Stomach (tissue), 4 donors: ENCODE data around the gene PPP1R9A.

Source experiments
- CTCF ChIP-seq, 7 experiments: fragments of 450-650 bp in 4 of 7; fragments of 200-600 bp in 3 of 7; sonication (generic) in 3 of 7; IDR thresholded peaks; one replicate each; pipeline ENCODE4 v1.5.1; 2016 to 2019; ENCODE audit warnings: antibody characterized with exemption in 7 of 7, control low read depth in 2 of 7, mild to moderate bottlenecking in 1 of 7
- POLR2A ChIP-seq, 4 donors: fragments of 450-650 bp; IDR thresholded peaks; one replicate each; pipeline ENCODE4 v1.6.1; 2016; ENCODE audit warnings: antibody characterized with exemption in 4 of 4, control low read depth in 2 of 4, mild to moderate bottlenecking in 1 of 4, moderate library complexity in 1 of 4
- POLR2AphosphoS5 ChIP-seq, 3 donors: sonication (generic); formaldehyde crosslinking; IDR thresholded peaks; one replicate each; pipeline ENCODE4 v1.6.1; 2016; ENCODE audit warnings: antibody characterized with exemption in 3 of 3

DNA sequence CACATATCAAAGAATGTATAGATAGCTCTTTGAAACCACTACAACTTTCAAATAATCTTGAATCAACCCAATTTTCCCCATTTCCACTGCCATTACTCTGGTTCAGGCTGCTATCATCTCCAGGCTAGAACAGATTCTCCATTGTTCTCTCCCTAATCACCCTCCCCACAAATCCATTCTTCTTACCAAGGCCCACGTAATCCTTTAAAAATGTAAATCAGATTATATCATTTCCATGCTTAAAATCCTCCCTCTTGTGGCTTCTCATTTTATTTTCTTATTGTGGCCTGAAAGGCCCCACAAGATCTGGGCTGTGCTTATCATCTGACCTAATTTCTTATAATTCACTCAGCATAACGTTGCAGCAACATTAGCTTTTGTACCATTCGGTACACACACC is 420.0 kb downstream of the PPP1R9A start:
- TF ChIP-seq CTCF (IDR thresholded peaks at IDR 0.05): no peak
- TF ChIP-seq POLR2AphosphoS5 (IDR thresholded peaks at IDR 0.05): no peak
- TF ChIP-seq POLR2A (IDR thresholded peaks at IDR 0.05): no peak
